T-helper 9 cell (primary cell): Measurements from ENCODE around the gene S100PBP.

Experiments
- DNase-seq: peaks from one replicate; pipeline ENCODE4 v3.0.0-alpha.2; 2020

Gene S100PBP

DNA sequence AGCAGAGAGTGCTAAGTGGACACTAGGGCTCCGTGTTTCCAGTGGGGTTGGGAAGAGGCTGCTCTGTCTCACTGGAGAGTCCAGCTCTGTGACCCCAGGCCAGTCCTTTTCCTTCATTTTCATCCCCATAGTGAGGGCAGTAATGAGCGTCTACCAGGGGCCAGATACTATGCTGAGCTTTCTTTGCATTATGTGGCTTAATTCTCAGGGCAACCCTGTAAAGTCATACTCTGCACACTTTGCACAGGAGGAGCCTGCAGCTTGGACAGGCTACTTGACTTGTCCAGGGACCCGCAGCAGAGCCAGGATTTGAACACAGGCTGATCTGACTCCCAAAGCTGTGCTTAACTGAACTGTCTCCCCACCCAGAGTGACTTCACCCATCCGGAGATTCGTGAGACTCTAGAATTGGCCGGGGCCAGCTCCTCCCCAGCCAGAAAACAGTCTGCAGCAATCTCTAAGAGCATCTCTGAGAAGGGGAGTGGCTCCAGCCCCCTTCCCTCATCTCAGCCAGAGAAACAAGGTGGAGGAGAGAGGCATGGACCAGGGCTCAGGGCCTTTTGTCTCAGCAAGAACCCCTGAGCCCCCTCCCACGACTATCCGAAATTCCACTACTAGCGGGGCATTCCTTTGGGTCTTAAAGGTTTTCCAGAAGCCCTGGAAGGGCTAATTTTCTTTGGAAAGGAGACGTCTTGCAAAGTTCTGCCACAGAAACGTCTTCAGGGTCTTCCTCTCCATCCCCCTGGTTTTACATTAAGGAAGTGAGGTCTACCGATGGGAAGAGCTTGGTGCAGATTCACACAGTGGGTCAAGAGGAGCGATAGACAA, 54.1 kb downstream of the S100PBP start:
- no peak for DNase-seq

DNA sequence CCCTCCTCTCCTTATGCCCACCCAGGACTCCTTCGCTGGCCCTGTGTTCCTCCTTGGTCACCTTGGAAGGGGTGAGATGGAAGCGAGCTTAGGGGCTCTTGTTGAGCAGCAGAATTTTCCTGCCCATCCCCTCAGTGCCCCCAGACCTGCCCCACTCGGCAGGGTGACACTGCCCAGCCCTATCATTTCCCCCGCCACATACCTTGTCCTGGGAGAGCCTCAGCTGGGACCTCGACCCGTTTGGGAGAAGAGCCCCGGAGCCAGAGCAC, 54.7 kb downstream of the S100PBP start:
- no peak for DNase-seq

DNA sequence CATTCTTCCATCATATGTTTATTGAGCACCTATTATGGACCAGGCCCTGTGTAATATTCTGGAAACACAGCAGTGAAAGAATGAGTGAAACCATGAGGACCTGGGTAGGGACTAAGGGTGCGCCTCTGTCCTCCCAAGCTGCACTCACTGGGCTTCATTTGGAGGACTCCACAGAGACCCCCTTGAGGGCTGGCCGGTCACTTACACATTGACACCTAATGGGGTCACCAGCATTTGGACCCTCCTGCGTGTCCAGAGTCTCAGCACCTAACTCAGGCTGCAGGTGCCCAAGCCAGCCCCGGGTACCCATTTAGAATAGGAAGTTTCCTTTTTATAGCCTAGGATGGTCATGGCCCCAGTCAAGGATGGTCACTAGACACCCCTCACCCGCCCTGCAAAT, 56.0 kb downstream of the S100PBP start:
- no peak for DNase-seq

DNA sequence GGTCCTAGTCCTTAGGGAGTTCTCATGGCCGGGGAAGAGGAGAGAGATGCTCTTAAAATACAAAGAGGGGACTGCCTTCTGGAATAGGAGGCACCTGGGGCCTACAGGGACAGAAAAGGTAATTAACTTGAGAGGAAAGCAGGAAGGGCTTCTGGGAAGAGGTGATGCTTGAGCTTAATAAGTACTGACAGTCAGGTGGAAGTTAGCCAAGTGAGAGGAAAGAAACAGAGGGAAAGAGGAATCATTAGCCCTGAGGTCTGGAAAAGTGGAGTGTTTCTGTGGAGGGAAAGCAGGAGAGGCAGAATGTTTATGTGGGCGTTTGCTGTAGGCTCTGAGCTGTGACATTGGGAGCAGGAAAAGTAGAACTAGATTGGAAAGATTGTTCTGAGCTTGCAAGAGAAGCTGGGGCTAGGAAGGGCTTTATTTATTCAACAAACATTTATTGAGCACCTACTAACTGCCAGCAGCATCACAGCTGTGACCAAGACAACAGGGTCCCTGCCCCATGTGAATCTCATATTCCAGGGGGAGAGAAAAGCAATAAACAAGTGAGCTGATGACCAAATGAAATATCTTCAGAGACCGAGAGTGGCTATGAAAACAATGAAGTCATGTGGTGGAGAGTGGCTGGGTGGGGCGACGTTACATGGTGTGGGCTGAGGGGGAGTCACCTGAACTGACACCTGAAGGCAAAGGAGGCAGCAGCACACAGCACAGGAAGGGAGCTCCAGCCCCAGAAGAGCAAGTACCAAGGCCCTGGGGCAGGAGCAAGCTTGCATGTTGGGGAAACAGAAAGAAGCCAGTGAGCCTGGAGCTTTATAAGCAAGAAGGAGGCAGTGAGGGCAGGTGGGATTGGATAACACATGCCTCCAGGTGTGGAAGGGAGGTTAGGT, 57.7 kb downstream of the S100PBP start:
- DNase-seq, result no peak

DNA sequence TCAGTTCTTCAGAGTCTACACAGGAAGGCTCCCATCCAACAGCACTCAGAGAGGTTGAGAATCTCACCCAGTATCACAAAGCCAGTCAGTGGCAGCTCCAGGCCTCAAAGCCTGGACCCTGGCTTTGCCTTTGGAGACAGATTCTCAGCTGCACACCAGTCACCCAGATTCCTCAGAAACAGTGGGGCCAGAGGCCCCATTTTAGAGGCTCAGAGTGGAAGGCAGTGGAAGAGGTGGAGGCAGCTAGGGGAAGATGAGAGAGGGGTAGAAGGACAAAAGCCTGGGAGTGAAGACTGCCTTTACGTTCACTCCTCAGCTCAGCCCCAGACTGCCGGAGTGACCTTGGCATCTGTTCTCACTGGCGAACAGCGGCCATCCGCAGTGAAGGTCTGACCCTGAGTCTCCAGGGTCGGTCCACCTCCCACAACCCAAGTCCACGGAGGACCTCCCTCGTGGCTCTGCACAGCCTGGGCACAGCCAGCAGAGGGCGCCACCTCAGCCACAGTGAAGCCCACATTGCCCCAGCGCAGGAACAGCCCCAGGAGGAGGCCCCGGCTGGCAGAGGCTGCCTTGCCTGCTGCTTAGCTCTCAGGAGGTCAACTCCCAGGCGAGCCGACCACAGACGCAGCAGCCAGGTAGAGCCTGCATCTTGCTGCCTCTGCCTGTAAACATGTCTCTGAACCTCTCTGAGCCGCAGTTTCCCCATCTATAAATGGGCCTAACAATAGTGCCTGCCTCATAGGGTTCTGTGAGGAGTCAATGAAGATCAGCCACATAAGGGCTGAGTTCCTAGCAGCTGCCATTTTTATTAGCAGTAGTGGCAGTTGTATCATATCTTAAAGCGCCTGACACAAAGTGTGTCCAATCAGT, 59.1 kb downstream of the S100PBP start:
- peak; percentile 57 for DNase-seq

DNA sequence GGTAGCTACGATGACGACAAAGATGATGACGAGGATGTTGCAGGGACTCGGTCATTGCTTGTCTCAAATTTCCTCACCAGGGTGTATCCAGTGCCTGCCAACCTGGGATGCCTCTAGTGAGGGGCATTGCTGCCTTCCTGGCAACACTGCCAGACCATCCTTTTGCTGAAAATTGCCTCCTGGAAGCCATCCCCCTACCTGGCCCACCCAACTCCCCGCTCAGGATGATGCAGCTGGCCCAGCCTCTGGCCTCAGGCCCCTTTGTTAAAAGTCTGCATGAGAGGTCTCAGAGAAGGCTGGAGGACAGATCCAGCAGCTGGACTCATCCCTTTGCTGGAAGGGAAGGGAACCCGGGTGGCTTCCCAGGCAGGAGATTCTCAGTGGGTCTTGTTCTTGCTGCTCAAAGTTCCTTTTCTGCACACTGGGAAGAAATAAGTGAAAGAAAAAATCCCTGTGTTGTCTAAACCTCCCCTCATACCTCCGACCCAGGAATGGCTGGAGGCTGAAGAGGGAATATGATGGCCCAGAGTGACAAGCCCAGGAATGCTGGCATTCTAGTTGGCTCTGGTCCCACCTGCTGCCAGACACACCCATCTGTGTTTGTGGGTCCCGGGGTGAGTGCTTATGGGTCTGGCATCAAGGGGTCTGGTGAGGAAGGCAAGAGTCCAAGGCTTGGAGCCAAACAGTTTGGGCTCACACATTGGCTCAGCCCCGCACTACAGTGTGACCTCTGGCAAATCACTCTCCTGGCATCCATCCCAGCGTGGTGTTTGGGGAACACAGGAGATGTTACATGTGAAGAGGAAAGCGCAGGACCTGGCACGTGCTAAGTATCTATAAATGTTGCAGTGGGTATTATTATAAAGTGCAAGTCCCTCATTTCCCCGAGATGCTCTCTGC, 60.0 kb downstream of the S100PBP start:
- no peak for DNase-seq

DNA sequence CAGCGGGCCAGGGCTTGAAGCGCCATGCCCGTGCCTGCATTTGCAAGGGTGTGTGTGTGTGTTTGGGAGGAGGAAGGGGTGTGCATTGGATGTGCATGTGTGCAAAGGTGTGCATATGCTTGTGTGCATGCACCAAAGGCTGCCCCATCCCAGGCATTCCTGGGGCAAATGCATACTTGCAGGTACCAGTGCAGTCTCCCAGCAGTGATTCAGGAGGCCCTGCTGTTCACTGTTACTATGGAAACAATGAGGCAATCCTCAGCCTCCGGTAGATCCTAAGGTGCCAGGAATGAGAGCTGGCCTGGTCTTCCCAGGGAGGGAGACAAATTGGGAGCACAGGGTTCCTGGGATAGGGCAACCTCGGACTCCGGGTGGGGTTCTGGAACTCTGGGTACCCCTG, 60.7 kb downstream of the S100PBP start:
- no peak for DNase-seq

DNA sequence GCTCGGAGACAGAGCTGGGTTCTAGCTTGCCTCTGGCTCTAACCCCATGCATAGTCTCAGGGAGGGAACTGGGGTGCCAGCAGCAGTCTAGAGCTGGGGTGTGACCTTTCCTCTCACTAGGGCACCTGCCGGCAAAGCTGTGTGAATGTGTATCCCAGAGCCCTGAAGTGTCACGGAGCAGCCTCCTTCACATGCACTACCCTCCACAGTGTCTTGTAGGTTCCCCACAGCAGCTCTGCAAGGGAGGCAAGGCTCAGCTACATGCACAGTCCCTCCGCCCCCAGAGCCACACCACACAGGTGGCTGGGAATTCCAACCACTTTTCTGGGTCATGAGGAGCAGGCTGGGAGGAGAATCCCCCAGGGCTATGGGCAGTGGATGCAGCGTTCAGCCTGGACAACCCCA, 61.2 kb downstream of the S100PBP start:
- DNase-seq, result no peak

DNA sequence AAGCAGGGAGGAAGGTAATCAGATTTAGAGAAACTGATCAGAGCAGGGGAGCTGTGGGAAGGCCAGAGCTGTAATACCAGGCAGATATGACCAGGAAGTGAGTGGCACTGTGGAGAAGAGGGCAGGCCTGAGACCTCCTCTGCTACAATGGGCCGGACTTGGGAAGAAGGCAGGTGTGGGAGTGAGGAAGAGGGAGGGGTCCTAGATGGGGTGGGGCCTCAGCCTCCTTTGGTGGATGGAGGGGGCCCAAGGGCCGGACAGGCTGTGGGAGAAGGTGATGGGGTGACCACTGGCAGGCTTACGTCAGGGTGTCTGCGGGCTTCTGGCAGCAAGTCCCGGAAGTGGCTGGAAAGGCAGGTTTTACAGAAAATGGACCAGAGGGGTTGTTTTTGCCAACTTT, 63.8 kb downstream of the S100PBP start:
- no peak for DNase-seq

DNA sequence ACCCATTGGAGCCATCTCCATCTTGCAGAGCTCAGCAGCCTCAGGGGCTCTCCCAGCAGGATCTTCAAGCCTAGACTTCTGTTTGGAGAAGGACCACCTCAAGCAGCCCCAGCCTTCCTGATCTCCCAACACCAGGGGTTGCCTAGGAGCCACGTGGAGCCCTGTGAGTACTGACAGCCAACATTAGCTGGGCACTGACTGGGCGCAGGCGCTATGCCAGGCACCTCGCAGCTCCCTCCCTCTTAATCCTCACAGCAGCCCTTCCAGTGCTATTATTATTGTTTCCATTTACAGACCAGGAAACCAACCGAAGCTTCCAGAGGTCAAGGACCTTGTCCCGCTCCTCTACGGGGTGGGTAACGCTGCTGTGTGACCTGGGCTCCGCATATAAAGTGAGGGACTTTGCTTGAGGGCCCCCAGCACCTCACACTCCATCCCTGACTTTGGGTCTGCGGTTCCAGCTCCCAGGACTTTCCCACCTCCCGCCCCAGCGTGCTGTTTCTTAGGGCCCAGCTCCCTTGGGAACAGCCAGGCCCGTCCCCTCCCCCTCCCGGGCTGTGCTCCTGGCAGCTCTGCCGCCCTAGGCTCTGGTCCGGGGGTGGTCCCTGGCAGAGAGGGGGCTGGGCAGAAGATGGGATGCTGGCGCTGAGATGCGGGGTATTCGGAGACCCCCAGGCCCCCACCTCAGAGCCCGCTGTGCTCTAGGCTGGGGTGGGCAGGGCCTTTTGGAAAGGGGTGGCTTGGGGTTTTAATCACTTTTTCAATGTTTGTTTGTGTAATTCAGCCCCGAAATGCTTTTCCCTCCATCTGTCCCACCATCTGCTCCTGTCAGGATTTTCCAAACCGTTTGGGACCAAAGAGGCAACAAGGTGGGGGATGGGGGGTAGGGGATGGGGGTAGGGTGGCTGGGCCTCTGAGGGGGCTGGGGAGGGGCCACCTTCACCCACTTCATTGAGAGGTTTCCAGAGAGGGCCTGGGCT, 64.7 kb downstream of the S100PBP start:
- DNase-seq, result no peak

DNA sequence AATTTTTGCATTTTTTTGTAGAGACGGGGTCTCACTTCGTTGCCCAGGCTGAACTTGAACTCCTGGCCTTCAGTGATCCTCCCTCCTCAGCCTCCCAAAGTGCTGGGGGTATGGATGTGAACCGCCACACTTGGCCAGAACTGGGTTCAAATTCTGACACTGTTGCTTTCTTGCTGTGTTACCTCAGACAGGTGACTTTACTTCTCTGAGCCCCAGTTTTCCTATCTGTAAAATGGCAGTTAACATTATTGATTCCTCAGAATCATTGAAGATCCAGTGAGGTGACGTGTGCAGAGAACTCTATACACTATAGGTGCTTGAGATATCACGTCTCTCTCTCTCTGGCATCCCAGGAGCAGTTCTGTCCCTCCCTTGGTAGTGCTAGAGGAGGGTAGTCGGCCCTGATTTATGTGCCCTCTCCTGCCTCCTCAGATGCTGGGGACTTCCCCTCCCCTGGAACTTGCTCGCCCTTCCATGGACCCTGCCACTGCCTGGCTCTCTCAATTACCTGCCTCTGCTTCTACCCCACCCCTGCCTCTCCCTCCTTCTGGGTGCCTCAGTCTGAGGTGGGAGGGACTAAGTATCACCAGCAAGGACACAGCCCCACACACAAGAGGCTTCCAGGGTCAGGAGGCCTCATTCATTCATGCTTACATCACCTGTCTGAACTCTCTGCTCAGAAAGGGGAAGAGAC, 66.0 kb downstream of the S100PBP start:
- DNase-seq, result no peak

DNA sequence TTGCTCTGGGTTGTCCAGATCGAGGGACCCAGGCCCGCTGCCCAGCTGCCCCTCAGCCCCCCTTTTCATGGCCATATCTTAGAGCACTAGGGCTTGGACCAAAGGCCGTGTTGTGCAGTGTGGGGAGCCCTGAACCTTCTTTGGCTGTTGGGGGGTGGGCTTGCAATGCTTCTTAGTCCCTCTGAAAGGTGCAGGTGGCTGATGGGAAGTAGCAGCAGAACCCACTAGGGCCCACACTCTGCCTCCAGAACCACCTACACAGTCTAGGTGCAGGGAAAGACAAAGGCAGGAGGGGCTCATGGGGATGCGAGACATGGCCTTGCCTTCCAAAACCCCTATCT, 66.5 kb downstream of the S100PBP start:
- DNase-seq, result no peak

DNA sequence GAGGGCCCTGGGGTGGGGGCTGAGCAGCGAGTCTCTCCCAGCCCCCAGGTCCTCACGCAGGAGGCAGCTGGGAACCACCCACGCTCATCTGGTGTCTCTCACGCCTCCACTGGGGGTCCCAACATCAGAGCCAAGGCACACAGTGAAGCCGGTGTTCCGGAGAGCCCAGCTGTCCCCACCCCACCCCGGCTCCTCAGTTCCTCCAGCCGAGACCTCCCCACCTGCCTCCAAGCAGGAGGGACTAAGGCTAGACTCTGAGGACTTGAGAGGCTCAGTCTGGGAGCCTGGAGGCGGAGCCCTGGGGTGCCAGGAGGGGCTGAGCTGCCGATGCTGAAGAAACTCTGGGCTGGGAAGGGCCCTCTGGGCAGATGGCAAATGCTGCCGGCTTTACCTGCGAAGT, 67.3 kb downstream of the S100PBP start:
- DNase-seq, result no peak

DNA sequence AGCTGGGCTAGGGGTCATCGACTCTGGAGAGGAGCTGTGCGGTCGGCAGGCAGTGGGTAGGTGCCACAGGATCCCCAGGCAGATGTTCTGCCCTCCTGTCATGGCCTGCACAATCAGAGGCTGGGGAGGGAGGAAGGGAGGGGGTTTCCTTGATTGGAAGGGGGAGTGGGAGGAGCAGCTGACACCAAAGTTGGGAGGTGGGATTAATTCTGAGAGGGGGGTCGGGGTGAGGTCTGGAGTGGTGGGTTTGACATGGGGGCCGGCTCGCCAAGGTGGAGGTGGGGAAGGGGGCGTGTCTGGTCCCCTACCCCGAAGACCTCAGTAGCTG, 68.2 kb downstream of the S100PBP start:
- DNase-seq, result no peak

DNA sequence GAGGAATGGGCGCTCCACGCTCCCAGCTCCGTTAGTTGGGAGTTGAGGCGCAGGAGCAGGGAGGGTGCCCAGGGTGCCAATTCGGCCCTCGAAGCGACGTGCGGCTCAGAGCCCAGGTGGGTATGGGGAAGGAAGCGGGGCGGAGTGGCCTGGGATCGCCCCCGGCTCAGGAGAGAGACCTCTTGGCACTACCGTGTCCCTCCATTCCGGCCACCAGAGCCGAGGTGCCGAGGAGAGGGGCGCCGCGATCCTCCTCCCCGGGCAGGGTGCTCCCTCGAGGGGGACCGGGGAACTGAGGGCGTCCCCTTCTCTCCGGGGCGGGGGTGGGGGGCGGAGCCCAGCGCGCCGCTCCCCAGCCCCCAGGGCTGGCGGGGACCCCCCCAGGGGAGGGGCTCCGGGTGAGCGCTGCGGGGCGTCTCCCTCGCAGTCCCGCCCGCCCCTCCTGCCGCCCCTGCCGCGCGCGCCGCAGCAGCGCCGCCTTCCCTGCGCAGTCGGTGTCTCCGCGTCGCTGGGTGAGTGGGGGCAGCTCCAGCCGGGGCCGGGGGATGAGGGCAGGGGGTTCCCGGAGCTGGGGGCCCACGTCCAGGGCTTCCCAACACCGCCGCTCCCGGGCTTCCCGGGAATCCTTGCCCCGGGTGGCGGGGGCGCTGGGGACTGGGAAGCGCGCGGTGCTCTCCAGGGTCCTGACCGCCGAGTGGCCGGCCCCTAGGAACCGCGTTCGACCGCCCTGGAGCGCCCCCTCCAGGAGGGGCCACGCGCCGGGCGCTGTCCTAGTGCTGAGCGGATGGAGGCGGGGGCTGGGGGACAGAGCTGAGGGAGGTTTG, 68.8 kb downstream of the S100PBP start, which contains the start of gene HPCA:
HPCA (plus strand) TSS at position 488 of the 824 bp plus-strand sequence. CDS start 2,408 bp downstream, outside the sequence.
- peak; percentile 22 for DNase-seq

DNA sequence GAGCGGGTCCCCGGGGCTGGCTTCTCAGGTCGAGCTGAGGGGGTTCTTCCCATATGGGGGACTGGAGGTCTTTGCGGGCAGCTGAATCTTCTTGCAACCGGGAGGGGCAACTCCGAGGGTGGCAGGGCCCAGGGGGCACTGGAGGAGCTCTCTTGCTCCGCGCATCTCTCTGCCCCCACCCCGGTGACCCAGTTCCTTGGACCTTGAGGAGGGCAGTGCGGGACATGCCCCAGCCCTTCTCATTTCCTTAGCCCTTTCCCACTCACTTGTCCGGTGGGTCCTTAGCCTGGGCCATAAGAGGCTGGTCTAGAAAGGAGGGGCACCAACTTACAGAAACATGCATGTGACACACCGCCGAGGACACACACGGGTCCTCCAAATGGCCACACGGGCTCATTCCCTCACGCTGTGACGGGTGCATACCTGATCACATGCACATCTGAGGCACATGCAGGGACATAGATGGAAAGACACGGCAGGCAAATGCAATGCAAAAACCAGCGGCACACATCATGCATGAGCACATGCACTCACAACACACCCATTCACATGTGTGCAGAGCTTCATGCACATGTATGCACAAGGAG, 69.5 kb downstream of the S100PBP start:
- no peak for DNase-seq

DNA sequence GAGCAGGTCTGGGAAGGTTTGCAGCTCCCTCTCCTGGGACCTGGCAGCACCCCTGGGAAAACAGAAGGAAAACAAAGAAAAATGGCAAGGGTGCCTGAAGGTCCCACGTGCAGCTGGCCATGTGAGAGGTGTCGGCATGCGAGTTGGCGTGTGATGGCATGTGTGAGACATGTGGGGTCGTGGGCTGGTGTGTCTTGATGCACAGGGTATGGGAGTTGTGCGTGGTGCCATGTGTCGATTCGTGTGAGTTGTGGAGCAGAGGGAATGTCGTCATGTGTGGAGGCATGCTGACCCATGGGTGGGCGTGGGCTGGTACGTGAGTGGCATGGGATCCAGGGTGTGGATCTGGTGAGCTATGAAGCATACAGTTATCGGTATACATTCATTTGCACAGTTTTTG, 70.2 kb downstream of the S100PBP start:
- DNase-seq, result no peak

DNA sequence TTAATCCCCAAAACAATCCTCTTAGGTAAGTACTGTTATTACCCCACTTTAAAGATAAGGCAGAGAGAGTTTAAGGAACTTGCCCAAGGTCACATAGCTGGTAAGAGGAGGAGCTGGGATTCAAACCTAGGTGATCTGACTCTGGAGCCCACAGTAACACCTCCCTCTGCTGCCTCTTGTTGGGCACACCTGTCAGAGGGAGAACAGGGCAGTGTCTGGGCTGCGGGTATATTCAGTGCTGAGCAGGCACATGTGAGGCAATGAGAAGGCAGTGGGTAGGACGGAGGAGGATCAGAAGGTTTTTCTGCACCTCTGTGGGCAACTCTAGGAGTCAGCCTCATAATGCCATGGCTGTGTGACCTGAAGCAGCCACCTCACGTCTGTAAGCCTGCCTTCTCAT, 70.7 kb downstream of the S100PBP start:
- DNase-seq, result no peak
